Activated naive CD4-positive, alpha-beta T cell treated with anti-CD3 and anti-CD28 coated beads, Interleukin-2, amount 50 U/mL, for 72 hours (primary cell): ENCODE measurements around the gene NBPF1. TPM values are rescaled to one million over a fixed set of nuclear protein-coding genes. Genes with fewer than 3 reads are reported as not detected.
"Not testable (repeated sequence)": the region's sequence is repeated elsewhere in the genome, so short reads cannot be mapped to it uniquely, and the experiment has no call there.

ENCODE experiments used
- ATAC-seq, 2 donors: fragments of 150-1000 bp; cut with Tn5 transposase; 2 replicates each; pipeline ENCODE4 v1.10.0; 2021; ENCODE audit warnings: mild to moderate bottlenecking in 2 of 2, moderate library complexity in 2 of 2
- DNase-seq, 2 donors: peaks; one replicate each; pipeline ENCODE4 v3.0.0; 2021 to 2022; ENCODE audit warnings: low spot score in 2 of 2
- H3K27ac Mint-ChIP-seq, 2 donors: one replicate each; pipeline ENCODE4 v1.8.0; 2022; ENCODE audit warnings: mild to moderate bottlenecking in 2 of 2, mixed read lengths in 2 of 2
- H3K36me3 Mint-ChIP-seq, 2 donors: one replicate each; pipeline ENCODE4 v1.8.0; 2022; ENCODE audit warnings: mixed read lengths in 2 of 2
- H3K9me3 Mint-ChIP-seq, 2 donors: one replicate each; pipeline ENCODE4 v1.8.0; 2022; ENCODE audit warnings: mixed read lengths in 2 of 2
- total RNA-seq, 2 donors: library from RNA; stranded (reverse); gene quantifications; one replicate each; pipeline ENCODE4 v1.2.3, GENCODE V29; 2022

Gene NBPF1
- total RNA-seq, 2 donors from 2014 or later: 6.2 to 6.5 TPM

DNA sequence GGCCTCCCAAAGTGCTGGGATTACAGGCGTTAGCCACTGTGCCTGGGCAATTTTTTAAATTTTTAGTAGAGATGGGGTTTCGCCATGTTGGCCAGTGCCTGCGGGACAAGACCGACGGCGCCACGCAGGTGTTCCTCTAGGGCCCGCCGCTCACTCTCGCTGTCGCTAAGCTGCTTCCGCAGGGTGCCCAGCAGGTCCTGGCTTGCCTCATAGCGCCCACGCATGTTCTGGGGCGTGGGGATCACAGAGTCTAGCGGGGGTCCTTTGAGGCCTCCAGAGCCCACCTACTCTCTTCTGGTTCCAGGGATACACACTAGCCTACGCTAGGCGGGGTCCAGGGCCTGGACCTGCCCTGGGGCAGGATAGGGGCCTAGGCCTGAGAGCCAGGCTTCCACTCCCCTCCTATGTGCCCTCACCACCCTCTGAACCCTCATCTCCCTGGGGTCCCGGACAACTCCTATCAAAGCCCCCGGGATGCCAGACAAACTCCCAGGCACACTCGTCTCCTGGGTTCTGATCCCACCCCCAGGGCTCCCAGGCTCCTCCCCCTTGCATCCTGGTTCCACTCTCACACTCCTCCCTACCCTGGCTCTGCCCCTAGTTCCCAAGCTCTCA, 16.7 kb upstream of the NBPF1 start:
- ATAC-seq, H3K9me3 Mint-ChIP-seq: not testable (repeated sequence)
- H3K36me3 Mint-ChIP-seq: peaks cover 4 to 17% of the 10 kb centered on the region in 2 donors
- peak overlapping the region; percentile 59 to 62 for H3K27ac Mint-ChIP-seq
- peak in 1 of 2 donors; percentile 57 for DNase-seq

DNA sequence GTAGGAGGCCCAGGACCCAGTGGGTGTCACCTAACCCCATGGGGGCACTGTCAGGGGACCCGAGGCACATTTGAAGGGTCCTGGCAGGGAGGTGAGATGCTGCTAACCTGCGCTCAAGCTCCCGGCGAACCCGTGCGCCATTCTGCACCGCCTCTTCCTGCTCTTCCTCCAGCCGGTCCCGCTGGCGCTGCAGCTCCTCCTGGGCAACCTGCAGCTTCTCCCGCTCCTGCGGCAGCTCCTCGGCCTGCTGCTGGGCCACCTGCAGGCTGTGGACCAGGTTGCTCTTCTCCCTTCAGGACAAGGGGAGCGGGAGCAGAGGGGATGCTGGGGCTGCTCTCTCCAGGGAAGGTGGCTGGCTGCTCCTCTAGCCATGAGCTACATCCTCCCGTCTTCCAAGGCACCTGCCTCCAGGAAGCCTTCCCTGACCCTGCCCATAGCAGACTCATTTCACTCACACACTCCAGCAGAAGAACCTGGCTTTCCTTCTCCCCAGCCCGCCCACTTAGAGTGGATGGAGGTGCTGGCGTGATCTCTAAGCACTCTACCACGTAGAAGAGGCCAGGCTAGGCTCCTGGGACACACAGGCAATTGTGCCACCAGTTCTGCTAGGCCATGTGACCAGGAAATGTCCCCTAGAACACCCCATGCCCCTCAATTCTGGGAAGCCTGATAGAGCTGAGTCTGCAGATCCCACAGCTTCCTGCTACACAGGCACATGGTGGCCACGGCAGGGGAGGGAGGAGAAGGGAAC, 15.2 kb upstream of the NBPF1 start:
- Mint-ChIP-seq H3K36me3 (peaks cover 0 to 17% of the 10 kb centered on the region in 2 donors), H3K27ac (no peak overlapping the region), H3K9me3 (no peaks in the 10 kb centered on the region)
- ATAC-seq (no peak), DNase-seq (peak in 1 of 2 donors; percentile 57)

DNA sequence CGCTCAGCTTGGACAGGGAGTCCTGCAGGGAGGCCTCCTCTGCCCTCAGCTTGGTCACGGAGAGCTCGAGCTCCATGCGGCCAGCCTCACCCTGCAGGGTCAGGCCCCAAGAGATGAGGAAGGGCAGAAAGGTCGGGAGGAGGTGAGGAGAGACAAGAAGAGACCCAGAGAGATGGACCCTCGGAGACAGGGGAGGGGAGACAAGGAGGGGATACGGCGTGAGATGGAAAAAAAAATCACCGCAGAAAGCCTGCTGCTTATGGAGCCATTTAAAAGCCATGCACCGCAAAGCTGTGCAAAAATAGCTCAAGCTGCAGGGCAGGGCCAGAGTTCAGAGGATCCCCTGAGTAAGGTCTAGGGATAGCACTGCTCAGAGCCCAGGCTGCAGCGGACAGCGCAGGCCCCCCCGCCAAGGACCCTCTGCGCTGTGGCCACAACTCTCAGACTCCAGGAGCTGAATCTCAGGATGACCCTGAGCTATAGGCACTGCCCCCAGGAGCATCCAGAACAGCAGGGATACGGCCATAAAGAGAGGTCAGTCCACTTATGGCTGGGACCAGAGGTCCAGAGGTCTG, 13.1 kb upstream of the NBPF1 start:
- H3K27ac Mint-ChIP-seq: peak overlapping the region in 1 of 2 donors; percentile 57
- not testable (repeated sequence) for ATAC-seq, H3K9me3 Mint-ChIP-seq
- H3K36me3 Mint-ChIP-seq: peaks cover 0 to 17% of the 10 kb centered on the region in 2 donors
- DNase-seq: peak in 1 of 2 donors; percentile 57

DNA sequence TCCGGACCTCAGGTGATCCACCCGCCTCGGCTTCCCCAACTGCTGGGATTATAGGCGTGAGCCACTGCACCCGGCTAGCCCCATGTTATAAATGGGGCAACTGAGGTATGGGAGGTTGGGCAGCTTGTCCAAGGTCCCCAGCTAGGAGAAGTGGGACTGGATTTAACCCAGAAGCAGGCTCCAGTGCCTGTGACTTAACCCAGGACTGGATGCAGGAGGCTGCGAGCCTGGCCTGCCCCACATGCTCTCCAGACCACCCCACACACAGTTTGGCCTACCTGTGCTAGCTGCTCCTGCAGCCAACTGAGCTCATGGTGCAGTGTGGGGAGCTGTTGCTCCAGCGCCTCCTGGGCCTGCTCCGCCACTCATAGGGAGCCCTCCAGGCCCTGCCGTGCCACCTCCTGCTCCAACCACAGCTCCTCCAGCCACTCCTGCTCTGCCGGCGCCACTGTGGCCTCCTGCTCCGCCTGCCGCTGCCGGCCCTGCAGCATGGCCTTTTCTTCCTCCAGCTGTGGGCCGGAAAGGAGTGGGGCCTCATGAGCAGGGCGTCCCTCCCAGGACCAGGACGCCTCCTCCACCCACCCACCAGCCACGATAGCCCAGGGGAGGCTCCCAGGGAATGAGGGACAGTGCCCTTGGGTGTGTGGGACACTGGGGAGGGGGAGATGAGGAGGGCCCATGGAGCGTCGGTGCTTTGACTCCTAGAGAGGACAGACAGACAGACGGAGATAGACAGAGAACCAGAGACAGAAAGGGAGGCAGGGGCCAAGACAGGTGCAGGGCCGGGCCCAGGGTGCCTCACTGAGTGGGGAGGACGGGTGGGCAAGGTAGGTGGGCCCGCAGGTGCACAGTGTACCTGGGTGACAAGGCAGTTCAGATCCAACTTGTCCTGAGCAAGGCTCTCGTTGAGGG, 12.4 kb upstream of the NBPF1 start:
- ATAC-seq (no peak), DNase-seq (peak in 1 of 2 donors; percentile 62)
- H3K9me3 Mint-ChIP-seq: no peaks in the 10 kb centered on the region
- H3K36me3 Mint-ChIP-seq: peaks cover 0 to 17% of the 10 kb centered on the region in 2 donors
- H3K27ac Mint-ChIP-seq: peak overlapping the region in 1 of 2 donors; percentile 57

DNA sequence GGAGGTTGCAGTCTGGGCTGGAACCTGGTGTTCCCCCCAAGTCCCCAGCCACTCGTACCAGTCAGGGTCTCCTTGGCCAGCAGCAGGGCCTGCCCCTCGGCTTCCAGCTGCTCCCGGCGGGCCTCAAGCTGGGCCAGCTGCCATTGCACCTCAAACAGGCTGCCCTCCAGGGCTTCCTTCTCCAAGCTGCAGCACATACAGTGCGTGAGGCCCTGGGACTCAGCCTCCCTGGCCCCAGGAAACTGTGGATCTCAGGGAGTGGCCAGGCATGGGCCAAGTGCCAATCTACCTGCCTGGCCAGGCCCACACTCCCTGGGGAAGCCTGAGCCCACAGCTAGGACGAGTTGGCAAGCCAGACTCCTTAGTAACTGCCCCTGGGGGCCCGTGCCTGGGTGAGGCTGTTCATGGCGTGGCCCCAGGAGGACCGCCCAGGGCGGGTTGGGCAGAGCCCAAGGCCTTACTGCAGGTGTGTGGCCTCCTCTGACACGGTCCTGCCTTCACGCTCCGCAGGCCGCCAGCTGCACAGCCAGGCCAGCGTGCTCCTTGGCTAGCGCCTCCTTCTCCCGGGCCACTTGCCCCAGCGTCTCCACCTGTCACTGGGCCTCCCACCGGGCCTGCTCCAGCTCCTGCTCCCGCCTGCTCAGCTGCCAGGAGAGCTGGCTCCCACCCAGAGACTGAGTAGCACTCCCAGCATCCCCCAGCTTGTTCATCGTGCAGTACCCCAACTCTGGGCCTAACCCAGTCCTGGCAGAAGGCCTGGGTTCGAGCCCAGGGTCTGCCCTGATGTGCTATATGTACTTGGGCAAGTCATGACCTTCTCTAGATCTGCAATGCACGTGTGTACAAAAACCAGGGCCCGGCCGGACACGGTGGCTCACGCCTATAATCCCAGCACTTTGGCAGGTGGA, 10.7 kb upstream of the NBPF1 start:
- H3K27ac Mint-ChIP-seq, ATAC-seq, H3K9me3 Mint-ChIP-seq: not testable (repeated sequence)
- H3K36me3 Mint-ChIP-seq: peaks cover 0 to 17% of the 10 kb centered on the region in 2 donors
- peak in 1 of 2 donors; percentile 63 for DNase-seq

DNA sequence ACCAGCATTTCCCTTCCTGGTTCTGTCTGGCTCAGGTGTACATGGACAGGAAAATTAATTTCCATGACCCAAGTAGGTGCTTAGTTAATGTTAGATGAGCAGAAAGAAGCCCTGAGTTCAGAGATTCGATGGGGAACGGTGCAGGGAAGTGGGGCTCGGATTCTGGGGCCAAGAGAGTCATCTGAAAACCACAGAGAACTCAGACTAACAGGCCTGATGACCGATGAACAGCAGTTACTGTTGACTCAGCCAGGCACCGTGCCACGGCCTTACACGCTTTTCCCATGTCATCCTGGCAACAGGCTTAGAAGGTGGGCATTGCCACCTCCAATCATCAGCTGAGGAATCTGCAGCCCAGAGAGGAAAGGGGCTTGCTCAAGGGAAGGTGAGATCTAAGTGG, 10.0 kb upstream of the NBPF1 start:
- H3K36me3 Mint-ChIP-seq: peaks cover 0 to 12% of the 10 kb centered on the region in 2 donors
- not testable (repeated sequence) for H3K9me3 Mint-ChIP-seq, ATAC-seq, H3K27ac Mint-ChIP-seq
- peak in 1 of 2 donors; percentile 55 for DNase-seq

DNA sequence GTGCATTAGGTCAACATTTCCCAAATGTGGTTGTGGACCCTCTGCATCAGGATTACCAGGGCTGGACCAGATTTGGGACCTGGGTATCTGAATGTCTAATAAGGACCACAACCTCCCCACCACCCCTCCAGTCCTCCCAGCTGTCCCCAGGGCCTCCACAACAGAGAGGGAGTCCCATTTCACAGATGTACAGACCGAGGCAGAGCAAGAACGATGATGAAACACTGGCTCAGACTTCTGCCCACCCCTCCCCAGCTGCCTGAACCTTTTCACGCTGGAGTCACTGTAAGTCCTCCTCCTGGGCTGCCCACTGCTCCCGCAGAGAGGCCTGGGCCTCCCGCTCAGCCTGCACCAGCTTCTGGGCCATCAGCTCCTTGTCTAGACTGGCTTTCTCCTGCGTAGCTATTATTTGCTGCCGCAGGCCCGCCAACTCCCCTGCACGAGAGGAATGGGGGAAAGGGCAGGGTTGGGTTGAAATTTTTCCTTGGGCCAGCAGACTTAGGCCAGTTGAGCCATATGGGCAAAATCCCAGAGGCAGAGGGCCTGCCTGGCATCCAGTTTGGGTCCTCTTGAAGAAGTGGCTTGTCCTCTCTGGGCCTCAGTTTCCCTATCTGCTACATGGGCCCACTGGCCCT, 8.4 kb upstream of the NBPF1 start:
- not testable (repeated sequence) for H3K9me3 Mint-ChIP-seq, H3K36me3 Mint-ChIP-seq, H3K27ac Mint-ChIP-seq, ATAC-seq
- DNase-seq: peak in 1 of 2 donors; percentile 58

DNA sequence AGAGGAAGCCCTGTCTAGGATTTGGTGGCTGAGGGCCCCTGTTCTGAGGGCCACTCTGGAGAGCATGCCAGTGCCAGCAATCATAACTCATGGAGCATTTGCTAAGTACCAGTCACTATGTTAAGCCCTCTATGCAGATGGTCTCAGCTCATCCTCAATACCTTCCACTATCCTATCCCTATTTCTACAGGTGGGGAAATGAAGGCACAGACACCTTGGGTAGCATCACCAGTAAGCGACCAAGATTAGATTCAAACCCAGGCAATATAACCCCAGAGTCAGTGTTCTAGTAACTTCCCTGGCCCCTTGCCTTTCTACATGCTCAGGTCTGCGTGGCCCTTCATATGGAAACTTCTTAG, 7.9 kb upstream of the NBPF1 start:
- H3K9me3 Mint-ChIP-seq: no peaks in the 10 kb centered on the region
- H3K27ac Mint-ChIP-seq: no peak overlapping the region
- ATAC-seq (peak in 1 of 2 donors; percentile 35), DNase-seq (no peak)
- H3K36me3 Mint-ChIP-seq: peaks cover 0 to 6% of the 10 kb centered on the region in 2 donors

DNA sequence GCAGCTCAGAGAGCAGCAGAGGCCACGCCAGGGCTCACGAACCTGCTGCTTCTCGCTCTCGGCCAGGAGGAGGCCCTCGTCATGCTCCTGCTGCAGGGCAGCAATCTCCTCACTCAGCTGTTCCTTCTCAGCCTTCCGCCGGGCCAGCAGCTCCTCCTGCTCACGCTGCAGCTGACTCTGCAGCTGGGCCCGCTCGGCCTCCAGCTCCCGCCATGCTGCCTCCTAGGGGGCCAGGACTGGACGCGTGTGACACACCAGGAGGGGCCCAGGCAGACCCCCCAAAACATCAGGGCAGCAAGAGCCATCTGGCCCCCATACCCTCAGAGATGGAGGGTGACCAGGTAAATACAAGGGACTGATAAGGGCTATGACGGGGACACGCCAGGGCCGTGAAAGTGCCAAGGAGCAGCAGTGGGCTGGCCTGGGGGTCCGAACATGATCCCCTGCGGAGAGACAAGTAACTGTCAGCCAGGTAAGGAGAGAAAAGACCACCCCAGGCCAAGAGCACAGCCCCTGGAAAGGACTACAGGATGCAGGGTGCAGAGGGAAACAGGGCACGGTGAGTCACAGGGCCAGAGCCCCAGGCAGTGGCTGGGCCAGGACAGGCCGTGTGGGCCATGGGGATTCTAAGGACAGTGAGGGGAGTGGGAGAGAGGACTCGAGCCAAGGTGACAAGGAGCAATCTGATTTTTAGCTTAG, 6.6 kb upstream of the NBPF1 start:
- peak; percentile 23 to 62 for DNase-seq
- ATAC-seq, H3K9me3 Mint-ChIP-seq, H3K27ac Mint-ChIP-seq, H3K36me3 Mint-ChIP-seq: not testable (repeated sequence)

DNA sequence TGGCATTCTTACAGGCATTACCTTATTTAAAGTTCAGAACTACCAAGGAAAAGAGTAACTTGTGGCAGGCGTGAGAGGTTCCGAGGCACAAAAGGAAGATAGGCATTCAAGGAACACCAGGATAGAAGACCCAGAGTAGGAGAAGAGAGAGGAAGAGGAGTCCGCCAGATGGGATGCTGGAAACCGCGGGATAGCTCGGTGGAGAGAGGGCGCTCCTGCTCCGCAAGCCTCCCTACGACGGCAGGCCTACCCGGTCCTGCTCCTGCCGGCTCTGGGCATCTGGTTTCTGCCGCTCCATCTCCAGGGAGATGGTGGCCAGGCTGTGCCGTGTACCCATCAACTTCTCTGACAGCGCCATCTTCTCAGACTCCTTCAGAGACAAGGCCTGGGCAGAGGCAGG, 5.4 kb upstream of the NBPF1 start:
- no peak overlapping the region for H3K27ac Mint-ChIP-seq
- H3K36me3 Mint-ChIP-seq: no peaks in the 10 kb centered on the region
- ATAC-seq (no peak), DNase-seq (peak; percentile 14 to 61)
- H3K9me3 Mint-ChIP-seq: no peaks in the 10 kb centered on the region

DNA sequence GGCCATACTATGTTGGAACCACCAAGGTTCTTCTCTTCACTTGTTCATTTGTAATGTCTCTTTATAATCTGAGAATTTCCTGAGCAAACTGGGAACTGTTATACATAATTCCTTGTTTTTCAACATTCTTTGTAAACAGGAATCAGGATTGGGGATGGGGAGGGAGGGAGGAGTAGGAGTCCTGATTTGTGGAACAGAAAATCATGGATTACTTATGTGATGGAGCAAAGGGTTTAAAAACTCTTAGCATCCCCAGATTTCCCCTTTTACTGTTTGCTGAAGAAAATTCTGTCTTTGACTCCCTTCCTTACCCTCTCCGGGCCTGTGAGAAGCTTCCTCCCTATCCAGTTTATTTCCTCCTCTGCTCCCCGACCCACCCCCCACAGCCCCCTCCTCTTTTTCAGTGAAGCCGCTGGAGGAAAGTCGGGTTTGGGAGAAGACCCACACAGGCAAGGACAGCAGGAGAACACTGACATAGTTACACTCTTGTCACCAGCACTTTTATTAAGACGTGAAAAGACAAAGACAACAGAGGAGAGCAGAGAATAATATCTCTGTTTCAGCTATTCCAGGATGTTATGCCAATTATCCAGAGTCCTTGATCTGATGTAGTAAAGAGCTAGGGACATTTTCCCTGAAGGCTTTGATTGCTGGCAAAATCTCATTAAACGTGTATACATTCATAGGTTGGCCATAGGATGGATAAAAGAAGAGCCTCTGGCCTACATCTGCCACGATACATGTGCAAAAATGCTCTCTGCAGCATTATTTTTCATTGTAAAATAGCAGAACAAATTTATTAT, 4.6 kb upstream of the NBPF1 start:
- Mint-ChIP-seq H3K36me3 (no peaks in the 10 kb centered on the region), H3K9me3 (no peaks in the 10 kb centered on the region), H3K27ac (no peak overlapping the region)
- DNase-seq: peak in 1 of 2 donors; percentile 2
- no peak for ATAC-seq

DNA sequence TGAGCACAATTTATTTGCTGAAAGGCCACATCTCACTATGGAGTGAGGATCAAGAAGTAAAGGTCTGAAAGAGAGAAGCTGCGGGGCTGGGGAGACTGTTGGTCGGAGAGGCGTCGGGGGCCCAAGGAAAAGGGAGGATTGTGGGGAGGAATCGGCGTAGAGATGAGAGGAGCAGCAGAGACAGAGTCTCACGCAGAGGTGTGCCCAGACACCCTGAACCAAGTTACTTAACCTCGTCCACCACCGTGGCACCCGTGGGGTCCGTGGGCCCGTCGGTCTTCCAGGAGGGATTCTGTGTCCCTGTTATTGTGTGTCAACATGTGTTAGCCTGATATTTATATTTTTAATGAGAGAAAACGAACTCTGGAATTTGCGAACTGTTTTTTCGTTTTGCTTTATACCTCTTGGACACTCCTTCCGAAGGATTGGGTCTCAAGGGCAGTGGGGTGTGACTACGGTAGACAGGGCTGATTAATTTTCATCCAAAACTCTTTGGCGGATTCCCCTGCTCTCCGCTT, 3.8 kb upstream of the NBPF1 start:
- no peaks in the 10 kb centered on the region for H3K9me3 Mint-ChIP-seq
- DNase-seq (peak; percentile 26 to 56), ATAC-seq (no peak)
- no peaks in the 10 kb centered on the region for H3K36me3 Mint-ChIP-seq
- no peak overlapping the region for H3K27ac Mint-ChIP-seq

DNA sequence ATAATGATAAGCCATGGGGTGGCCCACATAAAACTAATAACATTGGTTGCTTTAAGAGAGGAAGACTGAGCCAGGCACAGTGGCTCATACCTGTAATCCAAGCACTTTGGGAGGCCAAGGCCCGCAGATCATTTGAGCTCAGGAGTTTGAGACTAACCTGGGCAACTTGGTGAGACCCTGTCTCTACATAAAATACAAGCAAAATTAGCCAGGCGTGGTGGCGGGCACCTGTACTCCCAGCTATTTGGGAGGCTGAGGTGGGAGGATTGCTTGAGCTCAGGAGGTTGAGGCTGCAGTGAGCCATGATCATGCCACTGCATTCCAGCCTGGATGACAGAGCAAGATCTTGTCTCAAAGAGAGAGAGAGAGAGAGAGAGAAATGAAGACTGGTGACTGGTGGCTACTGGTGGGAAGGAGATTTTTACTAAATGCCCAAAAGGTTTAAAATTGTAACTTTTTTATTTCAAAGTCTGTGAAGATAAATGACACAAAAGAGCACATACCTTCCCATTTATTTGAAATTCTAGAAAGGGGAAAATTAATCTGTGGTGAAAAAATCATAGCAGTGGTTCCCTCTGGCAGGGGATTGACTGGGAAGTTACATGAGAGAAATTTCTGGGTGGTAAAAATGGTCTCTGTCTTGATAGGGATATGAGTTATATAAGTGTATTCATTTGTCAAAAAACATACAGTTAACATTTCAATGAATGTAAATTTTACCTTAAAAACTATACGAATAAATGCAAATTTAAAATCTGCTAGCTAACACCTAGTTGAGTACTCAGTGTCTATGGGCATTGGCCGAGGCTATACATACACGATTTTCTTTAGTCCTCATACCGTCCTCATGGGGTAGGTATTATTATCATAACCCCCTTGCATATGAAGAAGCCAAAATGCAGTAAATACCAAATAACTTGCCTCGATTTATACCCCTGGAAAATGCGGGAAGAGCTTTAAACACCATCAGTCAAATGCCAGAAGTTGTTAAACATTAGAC, 2.2 kb upstream of the NBPF1 start:
- no peak for ATAC-seq
- no peak overlapping the region for H3K27ac Mint-ChIP-seq
- peak; percentile 9 to 55 for DNase-seq
- no peaks in the 10 kb centered on the region for H3K36me3 Mint-ChIP-seq
- H3K9me3 Mint-ChIP-seq: no peaks in the 10 kb centered on the region
